Stimulated activated CD8-positive, alpha-beta memory T cell treated with anti-CD3 and anti-CD28 coated beads, Interleukin-12 subunit alpha, Interleukin-12 subunit beta, amount 100 ng/mL, for 4 hours (primary cell): Measurements from ENCODE around the gene CS.
"Not testable (repeated sequence)": the region's sequence is repeated elsewhere in the genome, so short reads cannot be mapped to it uniquely, and the experiment has no call there.

Experiments used
- DNase-seq: peaks from one replicate; pipeline ENCODE4 v3.0.0-alpha.2; 2020; ENCODE audit warnings: low read depth

The CS gene

GRCh38 chr12:56299853-56300643 lies at the start of gene CS:
Gene CS (minus strand): TSS chr12:56300330. CDS start chr12:56300201, 129 bp downstream.
- DNase-seq: peak; percentile 97

GRCh38 chr12:56348776-56349175 lies 48.6 kb upstream of the CS start:
- DNase-seq: no peak

DNA sequence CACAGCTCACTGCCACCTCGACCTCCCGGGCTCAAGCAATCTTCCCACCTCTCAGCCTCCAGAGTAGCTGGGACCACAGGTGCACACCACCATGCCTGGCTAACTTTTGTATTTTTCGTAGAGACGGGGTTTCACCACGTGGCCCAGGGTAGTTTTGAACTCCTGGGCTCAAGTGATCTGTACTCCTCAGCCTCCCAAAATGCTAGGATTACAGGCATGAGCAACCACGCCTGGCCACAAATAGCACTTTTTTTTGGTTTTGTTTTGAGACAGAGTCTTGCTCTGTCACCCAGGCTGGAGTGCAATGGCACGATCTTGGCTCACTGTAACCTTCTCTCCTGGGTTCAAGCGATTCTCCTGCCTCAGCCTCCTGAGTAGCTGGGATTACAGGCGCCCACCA lies 47.1 kb upstream of the CS start:
- not testable (repeated sequence) for DNase-seq

DNA sequence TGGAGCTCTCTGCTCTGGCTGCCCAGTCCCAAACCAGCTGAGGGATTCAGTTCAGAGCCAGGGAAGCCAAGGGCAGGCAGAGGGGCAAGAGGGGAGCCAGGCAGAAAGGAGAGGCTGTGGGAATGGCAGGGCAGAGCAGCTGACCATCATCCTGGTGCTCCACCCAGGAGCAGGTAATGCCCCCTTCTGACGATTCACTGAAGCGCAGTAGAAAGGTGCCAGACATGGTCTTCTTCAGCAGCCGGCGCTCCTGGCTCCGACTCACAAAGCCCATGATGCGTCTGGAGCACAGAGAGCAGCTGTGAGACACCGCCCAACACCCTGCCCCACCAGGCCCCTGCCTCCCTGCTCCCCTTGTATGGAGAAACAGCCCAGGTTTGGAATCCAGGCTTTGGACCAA lies 46.5 kb upstream of the CS start:
- no peak for DNase-seq

DNA sequence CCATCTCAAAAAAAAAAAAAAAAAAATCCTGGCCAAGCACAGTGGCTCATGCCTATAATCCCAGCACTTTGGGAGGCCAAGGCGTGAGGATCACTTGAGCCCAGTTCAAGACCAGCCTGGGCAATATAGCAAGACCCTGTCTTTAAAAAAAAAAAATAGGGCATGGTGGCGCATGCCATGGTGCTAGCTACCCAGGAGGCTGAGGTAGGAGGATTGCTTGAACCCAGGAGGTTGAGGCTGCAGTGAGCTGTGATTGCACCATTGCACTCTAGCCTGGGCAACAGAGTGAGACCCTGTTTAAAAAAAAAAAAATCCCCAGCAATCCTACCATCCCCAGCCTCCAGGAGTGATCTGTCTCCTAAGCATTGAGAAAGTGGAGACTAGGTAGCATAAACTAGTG lies 42.2 kb upstream of the CS start:
- not testable (repeated sequence) for DNase-seq

- no peak for DNase-seq
Observed at GRCh38 chr12:56341616-56342015, 41.5 kb upstream of the CS start.

DNA sequence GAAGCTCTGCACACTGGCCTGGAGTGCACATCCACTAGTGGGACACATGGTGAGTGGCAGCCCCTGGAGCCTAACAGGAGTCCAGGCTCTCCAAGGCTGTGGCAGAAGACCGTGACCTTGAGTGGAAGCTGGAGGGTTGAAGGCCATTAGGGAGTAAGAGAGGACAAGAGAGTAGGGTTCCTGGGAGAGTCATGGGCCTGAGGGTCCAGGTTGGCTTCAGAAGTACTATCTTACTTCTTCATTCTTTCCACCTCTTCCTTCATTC lies 39.0 kb upstream of the CS start:
- DNase-seq: no peak

DNA sequence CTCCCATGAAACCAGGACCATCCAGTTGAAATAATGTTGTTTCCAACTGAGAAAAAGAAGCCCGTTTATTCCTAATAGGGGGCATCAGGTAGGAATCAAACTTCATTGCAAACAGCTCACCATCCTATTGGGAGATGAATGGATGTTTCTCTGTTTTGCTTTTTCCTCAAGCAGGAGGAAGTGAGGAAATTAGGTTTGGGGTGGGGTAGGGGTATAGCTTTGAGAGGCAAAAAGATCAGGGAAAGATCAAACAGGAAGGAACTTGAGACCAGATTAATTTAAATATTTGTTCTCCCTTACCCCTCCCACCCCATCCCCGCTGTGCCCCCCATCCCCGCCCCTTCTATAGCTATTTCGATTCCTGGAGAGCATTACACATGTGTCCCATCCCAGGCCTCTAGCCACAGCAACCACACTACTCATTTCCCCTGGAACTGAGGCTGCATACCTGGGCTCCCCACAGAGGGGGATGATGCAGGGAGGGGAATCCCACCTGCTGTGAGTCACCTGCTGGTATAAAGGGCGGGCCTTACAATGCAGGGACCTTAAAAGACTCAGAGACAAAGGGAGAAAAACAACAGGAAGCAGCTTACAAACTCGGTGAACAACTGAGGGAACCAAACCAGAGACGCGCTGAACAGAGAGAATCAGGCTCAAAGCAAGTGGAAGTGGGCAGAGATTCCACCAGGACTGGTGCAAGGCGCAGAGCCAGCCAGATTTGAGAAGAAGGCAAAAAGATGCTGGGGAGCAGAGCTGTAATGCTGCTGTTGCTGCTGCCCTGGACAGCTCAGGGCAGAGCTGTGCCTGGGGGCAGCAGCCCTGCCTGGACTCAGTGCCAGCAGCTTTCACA lies 38.4 kb upstream of the CS start, which contains the start of gene IL23A:
Gene IL23A (plus strand): TSS at position 577 of the 850 bp plus-strand sequence. CDS start 161 bp downstream, at position 738.
- DNase-seq: peak; percentile 68

- DNase-seq: no peak
Observed at GRCh38 chr12:56337753-56338251, 37.7 kb upstream of the CS start.

DNA sequence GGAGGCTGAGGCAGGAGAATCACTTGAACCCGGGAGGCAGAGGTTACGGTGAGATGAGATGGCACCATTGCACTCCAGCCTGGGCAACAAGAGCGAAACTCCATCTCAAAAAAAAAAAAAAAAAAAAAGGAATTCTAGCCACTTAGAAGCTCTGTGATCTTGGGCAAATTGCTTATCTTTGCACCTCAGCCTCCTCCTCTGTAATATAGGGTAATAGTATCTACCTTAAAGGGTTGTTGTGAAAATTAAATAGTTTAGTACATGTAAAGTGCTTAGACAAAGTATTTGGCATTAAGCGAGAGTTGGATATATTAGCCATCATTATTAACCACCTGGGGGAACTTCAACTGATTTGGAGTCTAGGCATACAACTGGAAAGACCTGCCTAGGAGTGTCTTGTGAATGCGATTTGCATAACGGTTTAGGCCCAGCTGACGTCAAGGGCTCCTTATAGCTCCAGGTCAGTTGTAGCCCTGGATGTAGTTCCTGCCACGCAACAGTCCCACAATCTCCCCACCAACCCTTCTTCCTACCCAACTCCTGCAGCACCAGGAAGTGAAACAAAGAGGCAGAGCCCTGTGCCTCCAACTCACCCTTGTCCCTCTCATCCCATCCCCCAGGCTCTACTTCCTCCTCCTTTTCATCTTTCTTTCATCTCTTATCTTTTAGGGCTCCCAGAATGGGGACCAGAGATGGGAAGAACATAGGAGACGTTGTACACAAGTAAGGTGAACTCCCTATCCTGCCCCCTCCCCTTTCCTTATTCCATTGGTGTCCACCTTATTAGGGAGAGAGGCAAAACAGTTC lies 36.4 kb upstream of the CS start:
- no peak for DNase-seq

DNA sequence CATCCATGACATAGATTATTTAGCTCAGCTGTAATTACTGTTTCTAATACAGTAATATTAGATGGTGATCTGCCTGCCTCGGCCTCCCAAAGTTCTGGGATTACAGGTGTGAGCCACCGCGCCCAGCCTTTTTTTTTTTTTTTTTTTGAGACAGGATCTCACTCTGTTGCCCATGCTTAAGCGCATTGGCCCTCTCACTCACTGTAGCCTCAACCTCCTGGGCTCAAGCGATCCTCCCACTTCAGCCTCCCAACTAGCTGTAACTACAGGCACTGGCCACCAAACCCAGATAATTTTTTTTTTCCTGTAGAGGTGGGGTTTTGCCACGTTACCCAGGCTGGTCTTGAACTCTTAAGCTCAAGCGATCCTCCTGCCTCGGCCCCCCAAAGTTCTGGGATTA lies 35.4 kb upstream of the CS start:
- DNase-seq: not testable (repeated sequence)

GRCh38 chr12:56334490-56334793 lies 34.3 kb upstream of the CS start:
- DNase-seq: no peak

DNA sequence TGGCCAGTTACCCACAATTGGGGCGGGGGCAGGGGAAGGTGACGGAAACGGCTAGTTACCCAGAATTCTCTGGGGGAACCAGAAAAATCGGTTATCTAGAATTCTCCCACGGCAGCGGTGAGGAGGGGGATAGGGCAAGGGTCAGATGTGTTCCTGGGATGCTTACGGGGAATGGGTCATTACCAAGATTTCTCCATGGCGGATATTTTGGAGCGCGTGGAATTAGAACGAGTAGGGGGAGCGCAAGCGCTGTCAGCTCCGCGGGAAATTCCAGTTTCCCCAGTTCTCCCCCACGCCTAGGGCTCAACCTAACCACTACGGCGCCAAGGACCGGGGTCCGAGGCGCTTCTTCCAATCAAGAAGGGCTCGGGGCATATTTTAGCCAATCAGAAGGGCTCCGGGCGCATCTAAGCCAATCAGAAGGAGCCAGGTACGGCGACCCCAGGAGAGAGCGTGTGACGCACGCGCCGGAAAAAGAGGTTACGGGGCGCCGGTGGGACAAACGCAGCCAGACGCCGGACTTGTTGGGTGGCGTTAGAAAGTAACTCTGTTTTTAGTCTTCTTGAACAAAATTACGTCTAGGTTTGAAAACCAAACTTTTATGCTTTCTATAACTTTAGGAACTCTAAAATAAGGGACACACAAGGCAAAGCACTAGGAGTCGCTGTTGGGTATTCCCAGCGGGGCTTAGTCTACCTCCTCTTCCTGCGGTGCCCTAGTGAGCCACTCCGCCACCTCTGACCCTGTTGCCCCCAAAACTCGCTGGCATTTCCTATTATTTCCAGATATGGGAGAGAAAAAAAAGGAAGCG lies 33.8 kb upstream of the CS start, which contains the start of gene PAN2:
Gene PAN2 (minus strand): TSS at position 322 of the 811 bp plus-strand sequence. CDS start 906 bp downstream, outside the sequence.
- peak; percentile 84 for DNase-seq

DNA sequence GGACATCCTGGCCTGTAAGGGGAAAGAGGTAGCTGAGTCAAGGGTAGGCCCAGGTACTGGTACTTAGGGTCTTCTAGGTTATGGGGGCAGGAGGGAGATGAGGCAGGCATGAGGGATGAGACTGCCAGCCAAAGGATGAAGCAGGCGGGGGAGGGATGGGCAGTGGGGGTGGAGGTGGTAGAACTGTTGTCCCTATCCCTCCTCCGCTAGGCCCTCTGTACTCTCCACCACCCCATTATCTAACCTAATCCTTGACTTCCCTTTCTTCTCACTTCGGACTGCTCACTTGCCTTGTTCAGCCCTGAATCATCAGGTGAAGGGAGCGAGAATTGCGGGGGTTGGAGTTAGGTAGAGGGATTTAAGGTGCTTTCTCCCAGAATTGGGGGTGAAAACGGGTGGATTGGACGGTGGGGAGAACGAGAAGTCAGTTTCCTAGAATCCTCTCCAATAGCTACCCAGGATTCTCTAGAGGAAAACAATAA lies 33.1 kb upstream of the CS start:
- DNase-seq: no peak

DNA sequence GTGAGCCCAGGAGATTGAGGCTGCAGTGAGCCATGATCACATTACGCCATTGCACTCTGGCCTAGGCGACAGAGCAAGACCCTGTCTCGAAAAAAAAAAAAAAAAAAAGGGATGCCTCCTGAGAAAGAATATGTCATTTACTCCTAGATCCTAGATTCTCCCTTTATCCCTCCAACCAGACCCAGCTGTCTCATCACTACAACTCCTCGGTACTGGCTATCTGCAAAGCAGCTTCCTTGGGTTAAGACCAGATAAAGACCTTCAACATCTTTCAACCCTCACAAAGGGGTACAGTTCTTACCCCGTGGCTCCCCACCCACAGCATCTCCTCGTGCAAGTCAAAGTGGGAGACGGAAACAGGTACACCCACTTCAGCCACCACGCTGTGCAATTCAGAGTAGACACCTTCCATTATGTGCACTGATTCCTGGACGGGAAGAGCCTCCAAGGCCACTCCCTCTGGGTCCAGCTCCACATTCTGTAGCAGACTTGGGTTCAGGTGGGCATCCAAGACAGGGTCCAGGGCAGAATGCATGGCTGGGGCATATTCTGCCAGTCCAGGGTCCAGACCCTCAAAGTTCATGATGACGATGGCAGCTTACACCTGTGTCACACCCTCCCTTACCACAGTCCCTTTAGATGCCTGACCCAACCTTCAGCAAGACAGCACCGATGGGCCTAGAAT lies 32.5 kb upstream of the CS start:
- DNase-seq: no peak

DNA sequence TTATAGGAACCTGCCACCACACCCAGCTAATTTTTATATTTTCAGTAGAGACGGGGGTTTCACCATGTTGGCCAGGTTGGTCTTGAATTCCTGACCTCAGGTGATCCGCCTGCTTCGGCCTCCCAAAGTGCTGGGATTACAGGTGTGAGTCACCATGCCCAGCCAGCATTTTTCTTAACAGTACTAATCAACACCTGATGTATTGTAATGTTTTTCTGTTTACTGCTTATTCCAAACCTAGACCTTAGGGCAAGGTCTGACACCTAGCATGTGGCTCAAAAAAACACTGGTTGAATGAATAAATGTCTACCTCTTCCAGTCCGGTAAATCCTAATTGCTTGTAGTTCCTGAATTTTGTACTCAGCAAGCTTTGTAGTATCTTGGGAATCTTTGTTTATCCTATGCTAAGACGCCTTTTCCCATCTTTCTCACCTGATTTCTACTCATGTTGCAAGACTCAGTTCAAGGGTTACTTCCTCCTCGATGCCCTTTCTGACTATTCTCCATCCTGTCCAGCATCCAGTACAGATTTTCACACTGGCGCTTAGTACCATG lies 30.9 kb upstream of the CS start:
- DNase-seq: no peak

DNA sequence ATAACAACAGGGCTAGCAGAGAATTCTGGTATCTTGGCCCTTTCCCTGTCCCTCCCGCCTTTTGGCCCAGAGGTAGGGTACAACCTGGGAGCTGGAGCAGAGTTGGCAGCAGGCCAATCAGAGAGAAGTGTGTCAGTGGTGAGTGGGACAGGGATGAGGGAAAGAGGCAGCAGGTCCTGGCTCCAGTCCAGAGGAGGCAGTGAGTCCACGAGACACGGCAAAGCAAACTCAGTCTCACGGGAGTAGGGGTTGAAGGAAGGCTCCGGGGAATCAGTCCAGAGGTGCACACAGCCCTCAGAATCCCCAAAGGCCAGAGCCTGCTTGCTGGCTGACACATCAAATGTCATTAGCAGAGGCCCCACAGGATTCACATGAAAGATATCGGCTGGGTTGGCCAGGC lies 26.4 kb upstream of the CS start:
- no peak for DNase-seq

DNA sequence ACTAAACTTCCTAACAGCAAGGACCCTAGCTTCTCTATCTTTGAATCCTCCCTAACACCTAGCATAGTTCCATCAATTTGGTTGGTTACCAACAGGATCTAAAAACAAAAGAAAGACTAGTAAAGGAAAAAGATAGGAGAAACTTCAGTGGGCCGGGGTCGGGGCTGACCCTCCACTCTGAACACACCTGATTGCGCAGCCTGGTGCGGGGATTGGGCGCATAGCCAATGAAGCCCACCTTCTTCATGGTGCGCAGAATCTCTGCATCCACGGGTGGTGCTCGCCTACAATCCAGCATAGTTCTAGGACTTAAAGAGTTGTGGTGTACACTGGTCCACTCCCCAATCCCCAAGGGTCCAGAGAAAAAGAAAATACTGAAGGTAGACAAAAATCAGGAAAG lies 26.0 kb upstream of the CS start:
- no peak for DNase-seq

GRCh38 chr12:56324206-56324605 lies 24.1 kb upstream of the CS start:
- no peak for DNase-seq

DNA sequence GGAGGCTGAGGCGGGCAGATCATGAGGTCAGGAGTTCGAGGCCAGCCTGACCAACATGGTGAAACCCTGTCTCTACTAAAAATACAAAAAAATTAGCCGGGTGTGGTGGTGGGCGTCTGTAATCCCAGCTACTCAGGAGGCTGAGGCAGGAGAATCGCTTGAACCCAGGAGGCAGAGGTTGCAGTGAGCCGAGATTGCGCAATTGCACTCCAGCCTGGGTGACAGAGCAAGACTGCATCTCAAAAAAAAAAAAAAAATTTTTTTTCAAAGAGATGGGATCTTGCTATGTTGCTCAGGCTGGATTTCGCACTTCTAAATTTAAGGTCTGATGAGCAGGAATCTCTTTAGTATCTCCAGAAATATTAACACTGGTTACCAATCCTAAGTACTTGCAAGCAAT lies 21.5 kb upstream of the CS start:
- not testable (repeated sequence) for DNase-seq
